Keratinocyte (primary cell): ENCODE results near the gene LAYN. TPM values are rescaled to one million over a fixed set of nuclear protein-coding genes. Genes with fewer than 3 reads are reported as not detected.
A peak's percentile ranks its signal among the peaks of the same experiment; 100 is the strongest.

Experiments
- DNase-seq: peaks from one replicate; pipeline ENCODE4 v3.0.0-alpha.2; 2011; ENCODE audit warnings: low read depth, missing footprints, low spot score
- FAIRE-seq: peaks from 2 replicates; lab custom pipeline; 2011; peaks lifted over from hg19 to GRCh38; lab: Jason Lieb, UNC
- H2AFZ ChIP-seq: 2 replicates; pipeline ENCODE4 v1.6.0; 2012; ENCODE audit warnings: low read length, control low read depth, inconsistent platforms; ENCODE audit not compliant: control insufficient read depth
- H3K27ac ChIP-seq: 2 replicates; pipeline ENCODE4 v1.5.1; 2011; ENCODE audit warnings: low read length; ENCODE audit not compliant: control insufficient read depth, insufficient read depth
- H3K27me3 ChIP-seq: 3 replicates; pipeline ENCODE4 v1.6.0; 2011; ENCODE audit warnings: low read length; ENCODE audit not compliant: control insufficient read depth, insufficient read depth; ENCODE audit errors: extremely low read depth
- H3K36me3 ChIP-seq, 2 experiments: 2 replicates in 1 of 2; 3 replicates in 1 of 2; pipeline ENCODE4 v1.5.1; 2011; ENCODE audit warnings: low read length in 2 of 2, mild to moderate bottlenecking in 1 of 2; ENCODE audit not compliant: control insufficient read depth in 2 of 2, insufficient read depth in 2 of 2; ENCODE audit errors: extremely low read depth in 1 of 2
- H3K4me1 ChIP-seq: 3 replicates; pipeline ENCODE4 v1.5.1; 2011; ENCODE audit warnings: low read length; ENCODE audit not compliant: control insufficient read depth, insufficient read depth; ENCODE audit errors: extremely low read depth
- H3K4me2 ChIP-seq: 3 replicates; pipeline ENCODE4 v1.6.0; 2011; ENCODE audit warnings: low read depth, low read length; ENCODE audit not compliant: control insufficient read depth, insufficient read depth; ENCODE audit errors: extremely low read depth
- H3K4me3 ChIP-seq, 3 experiments: fragments of 200-600 bp in 1 of 3; sonication (generic) in 1 of 3; 2 replicates in 2 of 3; 3 replicates in 1 of 3; pipeline ENCODE4 v1.5.1; 2011 to 2016; ENCODE audit warnings: low read length in 3 of 3, mild to moderate bottlenecking in 3 of 3, control low read depth in 2 of 3, inconsistent platforms in 1 of 3, low read depth in 1 of 3, mixed read lengths in 1 of 3, mixed run types in 1 of 3, moderate library complexity in 1 of 3; ENCODE audit not compliant: control insufficient read depth in 2 of 3, insufficient read depth in 2 of 3; ENCODE audit errors: extremely low read depth in 1 of 3
- H3K79me2 ChIP-seq: 2 replicates; pipeline ENCODE4 v1.6.0; 2012; ENCODE audit warnings: low read length; ENCODE audit not compliant: control insufficient read depth, insufficient read depth
- H3K9ac ChIP-seq: 3 replicates; pipeline ENCODE4 v1.6.0; 2011; ENCODE audit warnings: low read length; ENCODE audit not compliant: control insufficient read depth, insufficient read depth; ENCODE audit errors: extremely low read depth
- H3K9me1 ChIP-seq: 3 replicates; pipeline ENCODE4 v1.6.0; 2011; ENCODE audit warnings: low read length; ENCODE audit not compliant: control insufficient read depth, insufficient read depth; ENCODE audit errors: extremely low read depth
- H3K9me3 ChIP-seq: 2 replicates; pipeline ENCODE4 v1.5.1; 2012; ENCODE audit warnings: low read depth, low read length; ENCODE audit not compliant: control insufficient read depth
- H4K20me1 ChIP-seq: 3 replicates; pipeline ENCODE4 v1.6.0; 2011; ENCODE audit warnings: low read length; ENCODE audit not compliant: control insufficient read depth, insufficient read depth; ENCODE audit errors: extremely low read depth
- CTCF ChIP-seq, 3 experiments: IDR thresholded peaks in 1 of 3; conservative IDR thresholded peaks in 1 of 3; optimal IDR thresholded peaks in 1 of 3; 2 replicates in 2 of 3; 3 replicates in 1 of 3; pipeline versions ENCODE3 to v1.5.1; 2011; ENCODE audit warnings: low read length in 3 of 3, mild to moderate bottlenecking in 3 of 3, moderate library complexity in 2 of 3, control low read depth in 1 of 3, inconsistent platforms in 1 of 3; ENCODE audit not compliant: insufficient read depth in 2 of 3; ENCODE audit errors: extremely low read depth in 1 of 3
- EZH2 ChIP-seq: IDR thresholded peaks from one replicate; pipeline ENCODE4 v1.6.1; 2012; ENCODE audit warnings: inconsistent platforms, mild to moderate bottlenecking, low read length, moderate library complexity
- dilution Hi-C: fragments of 300-500 bp; cut with MboI; formaldehyde crosslinking; loops from one replicate; pipeline ENCODE4 v1.7.0; 2020; ENCODE audit warnings: low sequenced_read_pairs; ENCODE audit not compliant: extremely low pct_ligation_motif_present
- polyA plus RNA-seq, 5 experiments: library from polyadenylated mRNA; depleted of rRNA in 3 of 5; stranded (reverse) in 3 of 5; stranded (forward) in 1 of 5; unstranded in 1 of 5; fragments of >200 nt; gene quantifications; 1 replicate in 1 of 5; 2 replicates in 3 of 5; 3 replicates in 1 of 5; pipeline versions ENCODE4 v1.2.1 to v1.2.3, GENCODE V29; 2011 to 2012; ENCODE audit warnings: missing spikeins in 2 of 5, low read depth in 1 of 5, low replicate concordance in 1 of 5

LAYN gene
- polyA plus RNA-seq, 1 donor (not counting 4 experiments of a cell fraction or from before 2014, with no cell fraction given), result 1.1 TPM

GRCh38 chr11:111601636-111601978 lies 61.1 kb downstream of the LAYN start:
- dilution Hi-C loops, result no loop called here
- H3K79me2 ChIP-seq, result peaks cover 38% of the 10 kb centered on the region
- DNase-seq (no peak), FAIRE-seq (no peak)
- peaks cover 20% of the 10 kb centered on the region for H3K4me1 ChIP-seq
- peak overlapping the region; percentile 41 for H3K9ac ChIP-seq
- peak overlapping the region; percentile 88 for H2AFZ ChIP-seq
- H3K4me3 ChIP-seq, result peak overlapping the region; percentile 60 to 72 (median 64)
- H3K9me1 ChIP-seq, result no peaks in the 10 kb centered on the region
- no peaks in the 10 kb centered on the region for H3K27me3 ChIP-seq
- peak overlapping the region; percentile 49 for H3K27ac ChIP-seq
- H3K4me2 ChIP-seq, result peak overlapping the region; percentile 90
- H3K36me3 ChIP-seq, result no peaks in the 10 kb centered on the region
- no peak for TF ChIP-seq CTCF (optimal IDR thresholded peaks at IDR 0.05 in 1 of 3, IDR thresholded peaks at IDR 0.05 in 1 of 3, conservative IDR thresholded peaks at IDR 0.05 in 1 of 3; ENCODE audit: extremely low read depth in 1 of 3, insufficient read depth in 2 of 3, low read length in 3 of 3)
- no peak for TF ChIP-seq EZH2
- no peaks in the 10 kb centered on the region for H3K9me3 ChIP-seq
- no peaks in the 10 kb centered on the region for H4K20me1 ChIP-seq

- Histone ChIP-seq H4K20me1 (no peaks in the 10 kb centered on the region), H3K36me3 (no peaks in the 10 kb centered on the region), H2AFZ (peak within 1 kb of the TSS; percentile 88), H3K9me3 (no peaks in the 10 kb centered on the region), H3K4me3 (peak within 1 kb of the TSS; percentile 72 to 92 (median 87)), H3K4me2 (peak within 1 kb of the TSS; percentile 90), H3K27me3 (no peaks in the 10 kb centered on the region), H3K9ac (peak within 1 kb of the TSS; percentile 95), H3K4me1 (peaks cover 20% of the 10 kb centered on the region), H3K79me2 (peaks cover 43% of the 10 kb centered on the region), H3K9me1 (no peaks in the 10 kb centered on the region), H3K27ac (peak within 1 kb of the TSS; percentile 92)
- peak; percentile 78 to 97 (median 94) for TF ChIP-seq CTCF (optimal IDR thresholded peaks at IDR 0.05 in 1 of 3, IDR thresholded peaks at IDR 0.05 in 1 of 3, conservative IDR thresholded peaks at IDR 0.05 in 1 of 3; ENCODE audit: extremely low read depth in 1 of 3, insufficient read depth in 2 of 3, low read length in 3 of 3)
- no peak for TF ChIP-seq EZH2
- dilution Hi-C loops, result no loop called here
- no peak for FAIRE-seq
- peak; percentile 49 for DNase-seq
These were observed 61.7 kb downstream of the LAYN start, which contains the start of gene SIK2 for GRCh38 chr11:111601979-111602864. Gene SIK2, plus strand, starts transcription at chr11:111602449. Its CDS starts 115 bp downstream, at chr11:111602564.
